ENCODE results near the gene TIAM1.

The TIAM1 gene

GRCh38 chr21:31326522-31327242 lies 17.4 kb downstream of the TIAM1 start:
- no peak for DNase-seq

- DNase-seq = no peak
Measured at GRCh38 chr21:31318971-31319370, 25.1 kb downstream of the TIAM1 start.

- DNase-seq = no peak
Measured at GRCh38 chr21:31317688-31318087, 26.4 kb downstream of the TIAM1 start.

- DNase-seq = no peak
Measured at GRCh38 chr21:31316488-31317169, 27.4 kb downstream of the TIAM1 start.

- no peak for DNase-seq
Measured at GRCh38 chr21:31316072-31316471, 28.0 kb downstream of the TIAM1 start.

GRCh38 chr21:31310750-31311149 lies 33.3 kb downstream of the TIAM1 start:
- DNase-seq = peak; percentile 66

- DNase-seq = no peak
Measured at GRCh38 chr21:31308584-31308983, 35.5 kb downstream of the TIAM1 start.

- DNase-seq = no peak
Measured at GRCh38 chr21:31305888-31306287, 38.2 kb downstream of the TIAM1 start.

GRCh38 chr21:31299291-31300147 lies 44.5 kb downstream of the TIAM1 start:
- DNase-seq = no peak

- DNase-seq = no peak
Measured at GRCh38 chr21:31298618-31299269, 45.3 kb downstream of the TIAM1 start.

GRCh38 chr21:31297806-31298205 lies 46.3 kb downstream of the TIAM1 start:
- DNase-seq = no peak

- no peak for DNase-seq
Measured at GRCh38 chr21:31295676-31296075, 48.4 kb downstream of the TIAM1 start.

- no peak for DNase-seq
Measured at GRCh38 chr21:31294691-31295090, 49.4 kb downstream of the TIAM1 start.

GRCh38 chr21:31293986-31294385 lies 50.1 kb downstream of the TIAM1 start:
- DNase-seq = no peak

- no peak for DNase-seq
Measured at GRCh38 chr21:31290765-31291164, 53.3 kb downstream of the TIAM1 start.

- DNase-seq = no peak
Measured at GRCh38 chr21:31289702-31290101, 54.4 kb downstream of the TIAM1 start.

GRCh38 chr21:31288191-31288590 lies 55.9 kb downstream of the TIAM1 start:
- DNase-seq = no peak

GRCh38 chr21:31287201-31287600 lies 56.9 kb downstream of the TIAM1 start:
- DNase-seq = no peak

- no peak for DNase-seq
Measured at GRCh38 chr21:31286621-31287020, 57.4 kb downstream of the TIAM1 start.

GRCh38 chr21:31284797-31285397 lies 59.2 kb downstream of the TIAM1 start:
- DNase-seq = no peak

GRCh38 chr21:31283025-31283424 lies 61.0 kb downstream of the TIAM1 start:
- DNase-seq = no peak

GRCh38 chr21:31282095-31282709 lies 61.9 kb downstream of the TIAM1 start:
- DNase-seq = no peak
